ENCODE measurements around the gene NPW.
"Not testable (repeated sequence)": the region's sequence is repeated elsewhere in the genome, so short reads cannot be mapped to it uniquely, and the experiment has no call there.

Gene NPW

GRCh38 chr16:2023092-2024031 lies 3.8 kb downstream of the NPW start:
- peak; percentile 64 for DNase-seq

GRCh38 chr16:2024032-2024420 lies 4.4 kb downstream of the NPW start:
- no peak for DNase-seq

GRCh38 chr16:2025251-2025650 lies 5.7 kb downstream of the NPW start:
- no peak for DNase-seq

- no peak for DNase-seq
These were observed 6.4 kb downstream of the NPW start for GRCh38 chr16:2025878-2026460.

- DNase-seq: no peak
These were observed 7.0 kb downstream of the NPW start, which contains the start of gene NHERF2 for GRCh38 chr16:2026461-2027023. Gene NHERF2, plus strand, starts transcription at chr16:2026902. Its CDS starts 104 bp downstream, at chr16:2027006.

GRCh38 chr16:2027024-2028010 lies 7.7 kb downstream of the NPW start:
- no peak for DNase-seq

- no peak for DNase-seq
These were observed 8.6 kb downstream of the NPW start for GRCh38 chr16:2028146-2028545.

- DNase-seq: no peak
These were observed 9.1 kb downstream of the NPW start for GRCh38 chr16:2028620-2029220.

GRCh38 chr16:2029350-2029749 lies 9.8 kb downstream of the NPW start:
- no peak for DNase-seq

GRCh38 chr16:2030036-2030435 lies 10.5 kb downstream of the NPW start:
- DNase-seq: no peak

GRCh38 chr16:2031081-2031577 lies 11.5 kb downstream of the NPW start:
- no peak for DNase-seq

- no peak for DNase-seq
These were observed 12.9 kb downstream of the NPW start for GRCh38 chr16:2032285-2033056.

- DNase-seq: peak; percentile 47
These were observed 13.7 kb downstream of the NPW start for GRCh38 chr16:2033057-2033908.

GRCh38 chr16:2033909-2034695 lies 14.5 kb downstream of the NPW start:
- not testable (repeated sequence) for DNase-seq

GRCh38 chr16:2034696-2035430 lies 15.3 kb downstream of the NPW start:
- DNase-seq: no peak

- peak; percentile 80 for DNase-seq
These were observed 16.0 kb downstream of the NPW start for GRCh38 chr16:2035431-2036199.

GRCh38 chr16:2036200-2036966 lies 16.8 kb downstream of the NPW start:
- DNase-seq: no peak

All from amniotic stem cell (primary cell).